ENCODE data around the gene SUFU.
"Not testable (repeated sequence)": the region's sequence is repeated elsewhere in the genome, so short reads cannot be mapped to it uniquely, and the experiment has no call there.

SUFU gene

GRCh38 chr10:102523250-102524029 is 19.7 kb downstream of the SUFU start:
- peak; percentile 69 to 87 for DNase-seq (ENCODE audit: low read depth in 2 of 2)
- no peak for TF ChIP-seq CTCF (IDR thresholded peaks at IDR 0.05; ENCODE audit: low read depth, low read length)
- H3K4me3 ChIP-seq (replicated peaks in 1 of 2; ENCODE audit: low read depth in 2 of 2, low read length in 2 of 2) = no peak overlapping the region

- TF ChIP-seq CTCF (IDR thresholded peaks at IDR 0.05; ENCODE audit: low read depth, low read length) = no peak
- H3K4me3 ChIP-seq (replicated peaks in 1 of 2; ENCODE audit: low read depth in 2 of 2, low read length in 2 of 2) = no peak overlapping the region
- DNase-seq (ENCODE audit: low read depth in 2 of 2) = no peak
Observed at GRCh38 chr10:102524746-102525145, 21.0 kb downstream of the SUFU start.

- H3K4me3 ChIP-seq (replicated peaks in 1 of 2; ENCODE audit: low read depth in 2 of 2, low read length in 2 of 2) = no peak overlapping the region
- DNase-seq (ENCODE audit: low read depth in 2 of 2) = no peak
- no peak for TF ChIP-seq CTCF (IDR thresholded peaks at IDR 0.05; ENCODE audit: low read depth, low read length)
Observed at GRCh38 chr10:102527546-102527945, 23.8 kb downstream of the SUFU start.

GRCh38 chr10:102534333-102534732 is 30.6 kb downstream of the SUFU start:
- TF ChIP-seq CTCF (IDR thresholded peaks at IDR 0.05; ENCODE audit: low read depth, low read length) = no peak
- no peak for DNase-seq (ENCODE audit: low read depth in 2 of 2)
- H3K4me3 ChIP-seq (replicated peaks in 1 of 2; ENCODE audit: low read depth in 2 of 2, low read length in 2 of 2) = no peak overlapping the region

- H3K4me3 ChIP-seq (replicated peaks in 1 of 2; ENCODE audit: low read depth in 2 of 2, low read length in 2 of 2); DNase-seq (ENCODE audit: low read depth in 2 of 2): not testable (repeated sequence)
Observed at GRCh38 chr10:102534966-102535365, 31.2 kb downstream of the SUFU start.

- no peak for DNase-seq (ENCODE audit: low read depth in 2 of 2)
- H3K4me3 ChIP-seq (replicated peaks in 1 of 2; ENCODE audit: low read depth in 2 of 2, low read length in 2 of 2) = no peak overlapping the region
- TF ChIP-seq CTCF (IDR thresholded peaks at IDR 0.05; ENCODE audit: low read depth, low read length) = no peak
Observed at GRCh38 chr10:102535481-102536147, 31.8 kb downstream of the SUFU start.

GRCh38 chr10:102537367-102537766 is 33.6 kb downstream of the SUFU start:
- no peak overlapping the region for H3K4me3 ChIP-seq (replicated peaks in 1 of 2; ENCODE audit: low read depth in 2 of 2, low read length in 2 of 2)
- no peak for TF ChIP-seq CTCF (IDR thresholded peaks at IDR 0.05; ENCODE audit: low read depth, low read length)
- DNase-seq (ENCODE audit: low read depth in 2 of 2) = no peak
